ENCODE data around the gene ANKRD2. TPM values are rescaled to one million over a fixed set of nuclear protein-coding genes. Genes with fewer than 3 reads are reported as not detected.
"Not testable (repeated sequence)": the region's sequence is repeated elsewhere in the genome, so short reads cannot be mapped to it uniquely, and the experiment has no call there.

Gene ANKRD2
- total and polyA plus RNA-seq, 2 donors (not counting 1 experiment from before 2014, with no cell fraction given), result 0.26 to 1.8 TPM

- DNase-seq (ENCODE audit: low read depth in 2 of 2), result no peak
- TF ChIP-seq CTCF (conservative IDR thresholded peaks at IDR 0.05 in 1 of 2, IDR thresholded peaks at IDR 0.05 in 1 of 2; ENCODE audit: low read depth in 1 of 2, low read length in 2 of 2) (no peak), EZH2 (IDR thresholded peaks at IDR 0.05; ENCODE audit: low read length, missing control alignments) (no peak)
- H3K4me3 ChIP-seq (replicated peaks in 1 of 4; ENCODE audit: control extremely low read depth in 1 of 4, insufficient read depth in 1 of 4, low read depth in 3 of 4, low read length in 4 of 4), result no peak overlapping the region
- no peak overlapping the region for H2AFZ ChIP-seq (ENCODE audit: low read length)
- no peaks in the 10 kb centered on the region for H4K20me1 ChIP-seq (ENCODE audit: control insufficient read depth, extremely low read depth, insufficient read depth, low read length)
- no peak overlapping the region for H3K9ac ChIP-seq (ENCODE audit: insufficient read depth, low read length)
- peaks cover 2% of the 10 kb centered on the region for H3K79me2 ChIP-seq (ENCODE audit: control insufficient read depth, insufficient read depth, low read length)
- no peaks in the 10 kb centered on the region for H3K9me3 ChIP-seq (ENCODE audit: control insufficient read depth, insufficient read depth, low read depth, low read length)
- no peaks in the 10 kb centered on the region for H3K27me3 ChIP-seq (ENCODE audit: control insufficient read depth, insufficient read depth, low read length)
- no peak overlapping the region for H3K4me2 ChIP-seq (ENCODE audit: extremely low read depth, insufficient read depth, low read length)
- H3K4me1 ChIP-seq (ENCODE audit: control insufficient read depth, extremely low read depth, insufficient read depth, low read length), result no peaks in the 10 kb centered on the region
- no peaks in the 10 kb centered on the region for H3K36me3 ChIP-seq (ENCODE audit: control insufficient read depth, insufficient read depth, low read length)
- H3K27ac ChIP-seq (ENCODE audit: insufficient read depth, low read length), result no peak overlapping the region
Observed at GRCh38 chr10:97525683-97526110, 46.9 kb upstream of the ANKRD2 start.

GRCh38 chr10:97528876-97529275 is 43.7 kb upstream of the ANKRD2 start:
- not testable (repeated sequence) for H3K9ac ChIP-seq (ENCODE audit: insufficient read depth, low read length); H2AFZ ChIP-seq (ENCODE audit: low read length); H3K9me3 ChIP-seq (ENCODE audit: control insufficient read depth, insufficient read depth, low read depth, low read length); H3K27ac ChIP-seq (ENCODE audit: insufficient read depth, low read length); H4K20me1 ChIP-seq (ENCODE audit: control insufficient read depth, extremely low read depth, insufficient read depth, low read length); H3K36me3 ChIP-seq (ENCODE audit: control insufficient read depth, insufficient read depth, low read length); DNase-seq (ENCODE audit: low read depth in 2 of 2); H3K79me2 ChIP-seq (ENCODE audit: control insufficient read depth, insufficient read depth, low read length); H3K4me2 ChIP-seq (ENCODE audit: extremely low read depth, insufficient read depth, low read length); H3K4me3 ChIP-seq (replicated peaks in 1 of 4; ENCODE audit: control extremely low read depth in 1 of 4, insufficient read depth in 1 of 4, low read depth in 3 of 4, low read length in 4 of 4); H3K27me3 ChIP-seq (ENCODE audit: control insufficient read depth, insufficient read depth, low read length)
- peaks cover 14% of the 10 kb centered on the region for H3K4me1 ChIP-seq (ENCODE audit: control insufficient read depth, extremely low read depth, insufficient read depth, low read length)

GRCh38 chr10:97529685-97530465 is 42.7 kb upstream of the ANKRD2 start:
- TF ChIP-seq EZH2 (IDR thresholded peaks at IDR 0.05; ENCODE audit: low read length, missing control alignments) (no peak), CTCF (conservative IDR thresholded peaks at IDR 0.05 in 1 of 2, IDR thresholded peaks at IDR 0.05 in 1 of 2; ENCODE audit: low read depth in 1 of 2, low read length in 2 of 2) (no peak)
- no peak overlapping the region for H3K4me3 ChIP-seq (replicated peaks in 1 of 4; ENCODE audit: control extremely low read depth in 1 of 4, insufficient read depth in 1 of 4, low read depth in 3 of 4, low read length in 4 of 4)
- peaks cover 14% of the 10 kb centered on the region for H3K4me1 ChIP-seq (ENCODE audit: control insufficient read depth, extremely low read depth, insufficient read depth, low read length)
- H3K4me2 ChIP-seq (ENCODE audit: extremely low read depth, insufficient read depth, low read length), result no peak overlapping the region
- H3K36me3 ChIP-seq (ENCODE audit: control insufficient read depth, insufficient read depth, low read length), result no peaks in the 10 kb centered on the region
- DNase-seq (ENCODE audit: low read depth in 2 of 2), result no peak
- H3K9ac ChIP-seq (ENCODE audit: insufficient read depth, low read length), result no peak overlapping the region
- H3K27ac ChIP-seq (ENCODE audit: insufficient read depth, low read length), result no peak overlapping the region
- no peaks in the 10 kb centered on the region for H3K9me3 ChIP-seq (ENCODE audit: control insufficient read depth, insufficient read depth, low read depth, low read length)
- H3K27me3 ChIP-seq (ENCODE audit: control insufficient read depth, insufficient read depth, low read length), result no peaks in the 10 kb centered on the region
- no peaks in the 10 kb centered on the region for H3K79me2 ChIP-seq (ENCODE audit: control insufficient read depth, insufficient read depth, low read length)
- no peaks in the 10 kb centered on the region for H4K20me1 ChIP-seq (ENCODE audit: control insufficient read depth, extremely low read depth, insufficient read depth, low read length)
- H2AFZ ChIP-seq (ENCODE audit: low read length), result no peak overlapping the region
